Breast epithelium (tissue), 4 donors: Measurements from ENCODE around the gene DNAJC5G. TPM values are rescaled to one million over a fixed set of nuclear protein-coding genes. Genes with fewer than 3 reads are reported as not detected.
"Not testable (repeated sequence)": the region's sequence is repeated elsewhere in the genome, so short reads cannot be mapped to it uniquely, and the experiment has no call there.

Source experiments
- DNase-seq, 2 donors: peaks; one replicate each; pipeline ENCODE4 v3.0.0-alpha.2; 2019; ENCODE audit warnings: low spot score in 2 of 2
- H3K27ac ChIP-seq, 2 donors: fragments of 200-600 bp; sonication (generic) in 1 of 2; one replicate each; pipeline ENCODE4 v1.5.1; 2016 to 2019; ENCODE audit warnings: mild to moderate bottlenecking in 1 of 2
- H3K27me3 ChIP-seq, 2 donors: fragments of 200-600 bp; sonication (generic) in 1 of 2; one replicate each; pipeline versions ENCODE4 v1.5.1 to v1.6.0; 2017 to 2019; ENCODE audit warnings: control low read depth in 1 of 2, mild to moderate bottlenecking in 1 of 2
- H3K36me3 ChIP-seq: fragments of 200-600 bp; one replicate; pipeline ENCODE4 v1.5.1; 2019
- H3K4me1 ChIP-seq, 2 donors: fragments of 200-600 bp; sonication (generic); one replicate each; pipeline ENCODE4 v1.5.1; 2016 to 2019; ENCODE audit warnings: control low read depth in 1 of 2
- H3K4me3 ChIP-seq, 3 donors: fragments of 200-600 bp; sonication (generic); 1 replicate in 2 of 3; 2 replicates in 1 of 3; pipeline ENCODE4 v1.5.1; 2016 to 2019; ENCODE audit warnings: mild to moderate bottlenecking in 3 of 3, moderate library complexity in 2 of 3
- H3K9me3 ChIP-seq, 2 donors: fragments of 200-600 bp; sonication (generic) in 1 of 2; one replicate each; pipeline ENCODE4 v1.5.1; 2016 to 2019; ENCODE audit warnings: control low read depth in 1 of 2
- CTCF ChIP-seq, 3 donors: fragments of 450-650 bp; IDR thresholded peaks; one replicate each; pipeline ENCODE4 v1.5.1; 2016 to 2017; ENCODE audit warnings: antibody characterized with exemption in 3 of 3, mild to moderate bottlenecking in 3 of 3, moderate library complexity in 3 of 3
- POLR2A ChIP-seq: fragments of 450-650 bp; IDR thresholded peaks from one replicate; pipeline ENCODE4 v1.6.1; 2016; ENCODE audit warnings: antibody characterized with exemption, mild to moderate bottlenecking, moderate library complexity
- POLR2AphosphoS5 ChIP-seq, 3 donors: sonication (generic); formaldehyde crosslinking; IDR thresholded peaks; one replicate each; pipeline ENCODE4 v1.6.1; 2017; ENCODE audit warnings: antibody characterized with exemption in 3 of 3
- intact Hi-C: fragments of 100-400 bp; cut with DNase I; formaldehyde crosslinking; loops from one replicate; pipeline ENCODE4 v1.15.1; 2023; ENCODE audit warnings: low total_unique reads
- total RNA-seq, 3 donors: library from RNA; depleted of rRNA; stranded (reverse); fragments of >200 nt; gene quantifications; one replicate each; pipeline ENCODE4 v1.1.0, GENCODE V29; 2016

DNAJC5G gene
- total RNA-seq, 3 donors from 2014 or later, result not detected

GRCh38 chr2:27315122-27315521 is 39.9 kb downstream of the DNAJC5G start:
- intact Hi-C loops, result no loop called here
- no peak overlapping the region for H3K27ac ChIP-seq
- no peaks in the 10 kb centered on the region for H3K27me3 ChIP-seq
- no peaks in the 10 kb centered on the region for H3K4me1 ChIP-seq
- TF ChIP-seq CTCF (IDR thresholded peaks at IDR 0.05) (no peak), POLR2AphosphoS5 (IDR thresholded peaks at IDR 0.05) (no peak), POLR2A (no peak)
- H3K9me3 ChIP-seq, result no peaks in the 10 kb centered on the region
- no peaks in the 10 kb centered on the region for H3K36me3 ChIP-seq
- H3K4me3 ChIP-seq, result no peak overlapping the region
- no peak for DNase-seq

DNA sequence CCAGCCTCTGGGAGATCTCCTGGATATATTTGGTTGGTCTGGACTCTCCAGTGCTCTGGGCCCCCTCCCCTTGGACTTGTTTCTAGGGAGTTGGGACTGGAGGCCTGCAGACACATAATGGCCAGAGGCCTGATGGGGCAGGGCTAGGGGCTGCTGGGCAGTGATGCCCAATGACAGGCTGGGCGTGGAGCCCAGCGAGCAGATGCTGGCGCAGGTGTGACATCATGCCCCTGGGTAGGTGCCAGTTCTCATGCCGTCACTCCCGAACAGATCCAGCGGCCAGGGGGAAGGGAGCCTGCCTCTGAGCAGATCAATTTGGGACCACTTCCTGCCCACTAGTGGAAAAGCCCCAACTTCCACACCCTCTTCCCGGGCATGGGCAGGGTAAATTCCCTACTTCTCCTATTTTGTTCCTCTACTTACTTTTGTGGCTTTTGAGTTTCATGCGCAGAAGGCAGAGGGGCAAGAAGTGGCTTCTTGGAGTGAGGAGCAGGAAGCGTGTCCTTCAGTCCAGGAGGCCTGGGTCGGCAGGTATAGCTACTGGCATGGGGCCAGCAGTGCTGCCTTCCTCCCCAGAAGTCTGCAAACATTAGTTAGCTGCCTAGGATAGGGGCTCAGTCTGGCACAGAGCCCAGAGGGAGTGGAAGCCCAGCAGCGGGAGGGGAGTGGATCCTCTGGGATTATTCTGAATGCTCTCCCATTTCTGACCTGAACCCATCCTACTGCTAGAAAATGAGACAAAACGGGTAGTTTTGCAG is 41.6 kb downstream of the DNAJC5G start:
- Histone ChIP-seq H3K27me3 (no peaks in the 10 kb centered on the region), H3K36me3 (no peaks in the 10 kb centered on the region), H3K4me3 (no peak overlapping the region), H3K4me1 (peaks cover 0 to 6% of the 10 kb centered on the region in 2 donors), H3K9me3 (no peaks in the 10 kb centered on the region), H3K27ac (no peak overlapping the region)
- TF ChIP-seq POLR2AphosphoS5 (IDR thresholded peaks at IDR 0.05), result no peak
- no peak for TF ChIP-seq CTCF (IDR thresholded peaks at IDR 0.05)
- no peak for TF ChIP-seq POLR2A
- intact Hi-C loops, result no loop called here
- DNase-seq, result no peak

- Histone ChIP-seq H3K4me1 (peaks cover 0 to 18% of the 10 kb centered on the region in 2 donors), H3K27ac (peak overlapping the region in 1 of 2 donors; percentile 99)
- DNase-seq, H3K36me3 ChIP-seq, H3K4me3 ChIP-seq, H3K9me3 ChIP-seq, H3K27me3 ChIP-seq: not testable (repeated sequence)
- intact Hi-C loops, result loop anchor here (5.0 kb wide), 1 partner anchor 777 kb away; no protein-coding TSS in a partner anchor
Observed at GRCh38 chr2:27319839-27320238, 44.6 kb downstream of the DNAJC5G start.

DNA sequence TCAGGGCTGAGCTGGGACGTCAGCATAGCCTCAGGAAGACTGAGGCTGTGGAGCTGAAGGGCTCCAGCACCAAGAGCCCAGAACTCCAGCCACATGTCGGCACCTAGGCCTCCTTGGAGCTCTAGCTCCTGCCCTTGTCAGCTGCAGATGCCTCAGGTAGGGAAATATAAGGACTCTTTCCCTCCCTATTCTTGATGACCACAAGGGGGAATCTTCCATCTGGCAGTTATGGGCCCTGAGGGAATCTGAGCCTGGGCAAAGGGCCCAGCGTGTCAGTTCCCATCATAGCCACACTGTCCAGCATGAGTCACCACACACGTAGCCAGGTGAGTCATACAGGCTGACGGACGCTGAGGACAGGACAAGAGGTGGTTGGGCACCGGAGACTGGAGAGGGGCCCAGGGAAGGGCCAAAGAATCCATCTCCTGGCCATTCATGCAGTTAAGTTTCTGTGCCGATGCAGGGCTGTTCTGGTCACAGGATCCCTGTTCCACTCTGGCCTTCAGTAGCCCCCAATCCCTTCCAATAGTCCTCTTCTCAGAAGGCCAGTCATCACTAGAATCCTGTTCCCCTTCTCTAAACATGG is 45.8 kb downstream of the DNAJC5G start:
- TF ChIP-seq CTCF (IDR thresholded peaks at IDR 0.05), result peak; percentile 54 to 83 (median 67)
- peak; percentile 77 to 94 (median 86) for TF ChIP-seq POLR2AphosphoS5 (IDR thresholded peaks at IDR 0.05)
- no peak for TF ChIP-seq POLR2A
- Histone ChIP-seq H3K4me1 (peaks cover 0 to 18% of the 10 kb centered on the region in 2 donors), H3K36me3 (no peaks in the 10 kb centered on the region), H3K27me3 (no peaks in the 10 kb centered on the region), H3K4me3 (peak overlapping the region in 1 of 3 donors; percentile 21), H3K9me3 (no peaks in the 10 kb centered on the region), H3K27ac (peak overlapping the region; percentile 99)
- intact Hi-C loops, result loop anchor here (5.0 kb wide), 1 partner anchor 776 kb away; no protein-coding TSS in a partner anchor
- DNase-seq, result peak; percentile 94

DNA sequence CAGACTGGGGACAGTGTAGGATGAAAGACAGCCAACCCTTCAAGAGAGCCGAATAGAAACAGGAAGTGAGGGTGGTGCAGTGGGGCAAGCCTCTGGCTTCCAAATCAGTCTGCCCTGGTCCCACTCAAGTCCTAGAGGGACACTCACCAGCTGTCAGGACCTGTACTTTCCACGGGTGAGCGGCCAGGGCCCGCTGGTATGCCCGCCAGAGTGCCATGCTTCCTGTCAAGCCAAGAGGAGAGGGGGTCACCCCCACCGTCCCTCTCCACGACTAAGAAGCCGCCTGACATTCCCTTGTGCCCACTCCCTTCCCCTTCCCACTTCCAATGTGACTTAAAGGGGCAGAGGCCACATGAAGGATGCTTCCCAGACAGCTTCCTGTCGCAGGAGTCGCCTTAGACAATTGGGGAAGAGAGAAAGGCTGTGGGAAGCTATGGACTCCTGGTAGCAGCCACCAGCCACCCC is 47.1 kb downstream of the DNAJC5G start:
- intact Hi-C loops, result loop anchor here (5.0 kb wide), 1 partner anchor 775 kb away; no protein-coding TSS in a partner anchor
- TF ChIP-seq POLR2A (no peak), CTCF (IDR thresholded peaks at IDR 0.05) (no peak), POLR2AphosphoS5 (IDR thresholded peaks at IDR 0.05) (no peak)

More for the DNA sequence above, 47.1 kb downstream of the DNAJC5G start:
- no peak for DNase-seq
- H3K36me3 ChIP-seq, result no peaks in the 10 kb centered on the region
- H3K4me1 ChIP-seq, result peaks cover 0 to 18% of the 10 kb centered on the region in 2 donors
- H3K9me3 ChIP-seq, result no peaks in the 10 kb centered on the region
- no peaks in the 10 kb centered on the region for H3K27me3 ChIP-seq
- H3K27ac ChIP-seq, result peak overlapping the region; percentile 99
- peak overlapping the region; percentile 76 to 86 (median 81) for H3K4me3 ChIP-seq
